GM19043 (cell line): ENCODE results near the gene LRRC9.
A peak's percentile ranks its signal among the peaks of the same experiment; 100 is the strongest.
"Not testable (repeated sequence)": the region's sequence is repeated elsewhere in the genome, so short reads cannot be mapped to it uniquely, and the experiment has no call there.

ENCODE experiments used
- ATAC-seq: cut with Tn5 transposase; IDR thresholded peaks from one replicate; pipeline ENCODE4 v1.9.1; 2021; ENCODE audit warnings: low read depth; ENCODE audit not compliant: unreplicated experiment

The LRRC9 gene

DNA sequence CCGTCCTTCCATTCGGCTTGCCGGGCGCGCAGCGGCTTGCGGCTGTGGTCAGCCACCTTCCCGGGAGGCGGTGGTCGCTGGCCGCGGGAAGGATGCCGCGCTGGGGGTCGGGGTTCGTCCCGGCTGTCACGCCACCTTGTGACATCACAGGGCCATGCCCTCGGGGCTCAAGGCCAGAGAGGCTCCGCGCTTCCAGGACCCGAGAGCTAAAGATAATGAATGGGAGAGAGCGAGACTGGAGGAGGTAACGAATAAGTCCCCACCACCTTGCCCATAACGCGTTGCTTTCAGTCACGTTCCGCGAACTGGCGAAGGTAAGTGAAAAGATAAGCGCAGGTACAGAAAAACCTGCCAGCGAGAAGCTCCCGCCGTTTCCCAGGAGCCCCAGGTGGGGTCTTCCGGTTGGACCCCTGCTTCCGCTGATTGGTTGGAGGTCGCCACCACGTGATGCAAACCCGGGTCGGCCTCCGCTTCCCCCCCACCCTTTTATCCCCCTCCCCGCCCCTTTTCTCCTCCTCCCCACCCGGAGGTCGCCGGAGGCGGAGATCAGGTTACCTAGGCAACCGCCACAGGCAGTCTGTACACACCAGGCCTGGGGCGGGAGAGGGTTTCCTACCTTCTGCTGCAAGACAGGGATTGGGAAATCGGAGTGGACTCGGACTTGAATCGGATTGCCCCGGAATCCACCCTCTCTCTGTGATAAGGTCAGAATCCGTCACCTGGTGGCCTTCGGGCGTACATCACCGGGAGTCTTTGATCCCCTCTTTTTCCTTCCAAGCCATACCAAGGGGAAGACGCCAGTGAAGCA lies at the start of gene LRRC9:
LRRC9 (plus strand) TSS at position 575 of the 808 bp plus-strand sequence.
- ATAC-seq, result peak; percentile 13

DNA sequence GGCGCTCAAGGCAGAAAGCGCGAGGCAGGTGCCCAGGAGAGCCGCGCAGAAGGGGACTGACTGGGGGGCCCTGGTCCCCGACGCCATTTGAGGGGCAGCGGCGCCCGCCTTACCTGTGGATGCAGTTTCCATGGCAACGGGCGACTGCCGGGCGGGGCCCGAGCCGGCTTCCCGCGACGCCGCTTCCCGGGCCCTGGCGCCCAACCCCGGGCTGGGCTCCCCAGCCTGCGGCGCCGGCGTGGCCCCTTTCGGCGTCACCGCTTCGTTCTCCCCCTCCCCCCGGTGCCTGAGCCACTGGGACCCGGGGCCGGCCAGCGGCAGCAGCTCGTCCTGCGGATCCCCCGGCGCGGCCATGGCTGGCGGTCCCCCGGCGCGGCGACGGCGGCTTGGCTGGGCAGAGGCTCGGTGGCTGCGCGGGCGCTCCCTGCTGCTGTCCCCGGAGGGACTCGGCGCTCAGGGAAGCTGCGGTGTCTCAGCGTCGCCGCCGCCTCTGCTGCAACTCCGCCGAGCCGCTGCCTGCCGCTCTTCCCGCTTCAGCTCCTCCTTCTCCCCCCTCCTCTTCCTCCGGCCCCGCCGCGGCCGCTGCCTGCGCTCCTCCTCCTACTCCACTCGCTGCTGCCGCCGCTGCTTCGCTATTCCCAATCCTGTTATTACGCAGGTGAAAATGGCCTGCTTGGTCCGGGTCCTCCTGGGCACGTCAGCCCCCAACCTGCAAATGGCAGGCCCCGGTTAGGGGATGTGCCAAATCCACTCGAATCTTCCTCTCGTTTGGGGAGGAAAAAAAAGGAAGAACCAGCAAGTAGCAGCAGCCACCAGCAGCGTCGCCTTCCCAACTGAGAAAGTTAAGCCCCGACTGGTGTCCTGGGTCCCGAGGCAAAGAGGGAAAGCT lies 49.4 kb upstream of the LRRC9 start, which contains the start of gene RTN1:
RTN1 (minus strand) TSS at position 500 of the 889 bp plus-strand sequence; CDS start at position 354, 146 bp downstream.
- no peak for ATAC-seq

DNA sequence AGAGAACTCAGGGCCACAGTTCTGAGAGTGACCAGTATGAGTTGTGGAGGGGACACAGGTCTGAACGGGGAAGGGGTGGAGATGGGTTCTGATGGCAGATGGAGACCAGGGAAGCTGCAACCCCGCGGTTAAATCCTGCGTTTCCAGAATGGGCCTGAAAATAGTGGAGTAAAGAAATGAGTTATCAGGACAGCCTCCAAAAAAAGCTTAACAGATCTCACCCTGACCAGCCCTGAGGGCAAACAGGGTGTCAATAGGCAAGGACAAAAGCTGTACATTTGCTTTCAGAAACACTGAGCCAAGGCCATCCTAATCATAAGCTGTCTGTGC lies 48.8 kb upstream of the LRRC9 start:
- ATAC-seq, result no peak

DNA sequence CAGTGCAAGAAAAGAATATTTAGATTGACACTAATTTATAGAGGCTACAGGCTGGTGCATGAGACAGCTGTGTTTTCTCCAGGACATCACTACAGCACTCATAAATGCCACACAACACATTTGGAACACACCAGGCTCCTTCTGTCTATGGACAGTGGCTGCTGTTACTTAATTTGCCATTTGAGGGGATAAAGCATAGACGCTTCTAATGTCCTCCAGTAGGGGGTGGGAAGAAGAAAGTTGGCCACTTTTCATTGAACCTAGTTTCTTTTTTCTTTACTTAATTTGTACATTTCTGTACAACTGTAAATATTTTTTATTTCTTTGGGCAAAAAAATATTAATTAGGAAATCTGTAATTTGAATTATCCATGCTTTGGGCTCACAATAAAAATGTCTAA lies 37.0 kb upstream of the LRRC9 start:
- ATAC-seq, result no peak

DNA sequence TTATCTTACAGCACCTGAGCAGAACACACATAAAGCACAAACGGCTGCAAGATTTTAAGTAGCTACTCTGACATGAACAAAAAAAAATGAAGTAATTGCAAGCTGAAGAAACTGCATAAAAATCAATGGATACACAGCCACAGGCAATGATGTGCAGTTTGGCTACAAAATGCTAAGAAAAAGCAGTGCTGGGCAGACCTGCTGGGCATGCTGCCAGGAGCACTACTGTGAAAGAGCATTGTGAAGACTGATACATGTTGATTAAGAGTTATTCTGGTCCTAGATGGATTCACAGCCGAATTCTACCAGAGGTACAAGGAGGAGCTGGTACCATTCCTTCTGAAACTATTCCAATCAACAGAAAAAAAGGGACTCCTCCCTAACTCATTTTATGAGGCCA lies 29.3 kb upstream of the LRRC9 start:
- no peak for ATAC-seq

DNA sequence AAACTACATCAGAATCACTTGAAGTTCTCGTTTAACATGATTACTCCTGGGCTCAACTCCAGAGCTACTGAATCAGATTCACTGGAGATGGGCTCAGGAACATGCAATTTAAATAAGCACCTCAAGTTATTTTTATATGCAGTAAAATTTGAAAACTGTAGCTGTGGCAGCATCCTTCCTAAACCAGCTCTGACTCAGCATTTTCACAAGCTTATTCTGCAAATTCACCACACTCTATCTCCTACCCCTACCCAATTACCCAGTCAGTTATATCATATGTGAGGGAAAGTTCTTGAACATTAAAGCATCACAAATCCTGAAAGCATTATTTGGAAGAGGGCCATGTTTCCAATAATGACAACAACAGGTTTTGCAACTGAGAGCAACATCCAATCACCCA lies 24.2 kb upstream of the LRRC9 start:
- no peak for ATAC-seq

DNA sequence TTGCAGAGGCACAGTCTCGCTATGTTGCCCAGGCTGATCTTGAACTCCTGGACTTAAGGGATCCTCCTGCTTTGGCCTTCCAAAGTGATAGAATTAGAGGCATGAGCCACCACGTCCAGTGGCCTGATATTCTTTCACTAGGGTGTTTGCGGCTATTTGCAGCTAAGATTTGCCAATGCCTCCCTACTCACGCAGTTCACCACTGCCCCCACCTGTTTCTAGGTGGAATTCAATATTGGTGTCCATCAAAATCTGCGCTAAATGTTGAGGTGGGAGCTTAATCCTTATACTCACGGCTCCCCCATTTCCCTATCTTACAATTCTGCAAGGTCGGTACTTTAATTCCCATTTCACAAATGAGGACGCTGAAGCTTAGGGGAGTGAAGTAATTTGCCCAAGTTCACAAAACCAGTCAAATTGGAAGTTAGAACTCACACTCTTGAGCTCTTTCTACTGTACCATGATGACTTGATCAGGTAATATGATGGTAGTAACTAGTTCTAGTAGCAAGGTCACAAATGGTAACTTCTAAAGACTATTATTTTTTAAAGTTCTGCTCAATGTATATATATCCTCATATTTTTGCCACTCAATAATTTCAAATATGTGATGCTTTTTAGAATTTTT lies 22.1 kb upstream of the LRRC9 start:
- no peak for ATAC-seq

DNA sequence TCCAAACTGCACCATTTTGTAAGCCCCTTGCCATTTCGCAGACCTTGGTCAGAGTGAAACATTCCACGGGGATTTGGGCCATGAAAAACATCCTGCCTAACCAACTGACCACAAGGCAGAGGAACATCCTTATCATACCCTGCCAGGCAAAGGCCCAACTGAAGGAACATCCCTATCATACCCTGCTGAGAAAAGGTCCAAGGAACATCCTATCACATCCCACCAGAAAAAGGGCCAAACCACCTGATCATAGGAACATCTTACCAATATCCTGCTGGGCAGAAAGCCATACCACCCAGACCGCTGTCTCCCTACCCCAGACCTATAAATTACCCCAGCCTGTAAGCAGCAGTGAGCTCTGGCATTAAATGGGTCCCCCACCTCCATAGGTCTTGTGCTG lies 19.4 kb upstream of the LRRC9 start:
- ATAC-seq, result no peak

DNA sequence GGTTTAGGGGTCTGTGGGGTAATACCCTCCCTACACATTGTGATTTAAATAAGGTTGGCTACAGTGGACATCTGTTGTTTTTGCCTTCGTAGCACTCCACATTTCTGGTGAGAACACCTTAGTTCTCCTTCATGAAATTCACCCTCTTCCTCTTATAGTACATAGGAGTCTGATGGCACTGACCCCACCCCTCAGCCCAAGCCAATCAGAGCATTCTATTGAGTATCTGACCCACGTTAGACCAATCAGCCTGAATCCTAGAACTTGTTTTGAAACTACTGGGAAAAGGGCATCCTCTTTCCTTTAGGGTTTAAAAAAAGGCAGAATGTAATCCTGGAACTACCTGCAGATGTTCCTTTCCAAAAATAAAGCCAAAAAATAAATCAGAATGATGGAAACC lies 15.8 kb upstream of the LRRC9 start:
- no peak for ATAC-seq

DNA sequence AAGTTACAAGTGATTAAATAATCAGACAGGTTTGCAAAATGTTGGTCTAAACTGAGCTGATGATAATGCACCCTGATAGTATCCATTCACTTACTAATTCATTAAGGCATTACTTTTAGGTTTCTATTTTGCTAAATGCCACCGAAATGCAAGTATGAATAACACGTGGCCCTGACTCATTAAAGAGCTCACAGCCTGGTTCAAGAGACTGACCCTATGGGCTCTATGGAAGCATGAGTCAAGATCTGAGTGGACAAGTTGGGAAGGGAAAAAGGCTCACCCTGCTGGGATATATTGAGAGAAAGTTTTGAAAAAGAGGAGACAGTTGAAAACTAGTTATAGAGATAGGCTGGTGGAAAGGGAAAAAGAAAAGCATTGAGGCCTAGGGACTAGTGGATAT lies 14.8 kb upstream of the LRRC9 start:
- ATAC-seq, result no peak

DNA sequence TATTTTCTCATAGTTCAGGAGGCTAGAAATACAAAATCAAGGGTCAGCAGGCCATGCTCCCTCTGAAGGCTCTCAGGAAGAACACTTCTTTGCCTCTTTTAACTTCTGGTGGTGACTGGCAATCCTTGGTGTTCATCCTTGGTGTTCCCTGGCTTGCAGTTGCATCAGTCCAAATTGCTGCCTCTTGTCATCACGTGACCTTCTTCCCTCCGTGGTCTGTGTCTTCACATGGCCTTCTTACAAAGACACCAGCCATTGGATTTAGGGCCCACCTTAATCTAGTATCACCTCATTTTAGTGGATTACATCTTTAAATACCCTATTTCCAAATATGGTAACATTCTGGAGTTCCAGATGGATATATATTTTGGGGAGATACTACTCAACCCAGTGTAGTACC lies 7.5 kb upstream of the LRRC9 start:
- no peak for ATAC-seq

DNA sequence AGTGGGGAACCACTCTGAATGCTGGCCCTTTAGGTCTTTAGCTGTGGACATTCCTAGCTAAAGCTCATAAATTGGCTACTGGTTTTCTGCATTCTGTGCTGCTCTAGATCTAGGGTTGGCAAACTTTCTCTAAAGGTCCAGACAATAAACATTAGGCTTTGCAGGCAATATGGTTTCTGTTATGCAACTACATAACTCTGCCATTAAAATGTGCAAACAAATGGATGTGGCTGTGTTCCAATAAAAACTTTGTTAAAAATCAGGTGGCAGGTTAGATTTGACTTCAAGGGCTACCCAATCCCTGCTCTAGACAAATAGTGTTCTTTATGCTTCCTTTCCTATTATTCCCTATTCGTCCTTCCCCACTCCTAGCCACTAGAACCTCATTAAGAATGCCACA lies 6.8 kb upstream of the LRRC9 start:
- no peak for ATAC-seq

DNA sequence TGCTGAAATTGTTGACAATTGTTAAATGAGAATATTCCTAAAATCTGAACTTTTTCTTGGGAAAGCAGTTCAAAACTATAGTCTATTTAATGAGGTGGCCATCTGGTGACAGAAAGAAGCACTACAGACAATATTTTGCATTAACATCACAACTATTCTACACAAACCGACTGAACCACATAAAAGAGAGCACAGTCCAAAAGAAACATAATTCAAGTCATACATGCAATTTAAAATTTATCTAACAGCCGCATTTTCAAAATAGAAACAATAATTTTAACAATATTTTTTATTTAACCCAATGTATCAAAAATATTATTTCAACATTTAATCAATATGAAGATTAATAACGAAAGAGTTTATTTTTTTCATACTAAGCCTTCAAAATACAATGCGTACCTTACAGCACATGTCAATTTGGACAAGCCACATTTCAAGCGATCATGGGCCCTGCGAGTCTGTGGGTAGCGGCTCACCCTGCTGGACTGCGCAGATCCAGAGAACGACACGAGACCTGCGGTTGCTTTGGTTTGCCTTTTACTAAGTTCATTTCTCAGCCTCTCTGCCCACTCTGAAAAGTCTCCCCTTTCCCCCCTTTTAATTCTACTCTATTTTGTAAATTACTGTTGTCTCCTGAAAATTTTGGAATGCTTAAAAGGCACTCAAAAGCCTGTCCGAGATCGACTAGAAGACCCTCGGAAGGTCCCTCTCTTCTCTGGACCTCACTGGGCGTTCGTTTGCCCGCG lies 947 bp upstream of the LRRC9 start:
- peak; percentile 49 for ATAC-seq

DNA sequence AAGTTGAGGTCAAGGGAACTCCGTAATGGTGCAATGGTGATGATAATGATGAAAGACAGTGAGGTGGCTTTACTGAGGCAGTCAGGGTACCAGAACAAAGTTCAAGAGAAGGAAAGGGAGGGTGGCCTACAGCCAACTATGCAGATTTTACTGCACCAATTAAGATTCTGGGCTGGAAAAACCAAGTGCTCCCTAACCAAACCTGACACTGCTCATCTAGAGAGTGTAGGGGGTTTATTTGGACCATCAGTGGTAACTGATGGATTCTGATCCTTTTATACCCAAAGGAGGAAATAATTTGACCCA lies 387 bp downstream of the LRRC9 start:
- ATAC-seq, result no peak

DNA sequence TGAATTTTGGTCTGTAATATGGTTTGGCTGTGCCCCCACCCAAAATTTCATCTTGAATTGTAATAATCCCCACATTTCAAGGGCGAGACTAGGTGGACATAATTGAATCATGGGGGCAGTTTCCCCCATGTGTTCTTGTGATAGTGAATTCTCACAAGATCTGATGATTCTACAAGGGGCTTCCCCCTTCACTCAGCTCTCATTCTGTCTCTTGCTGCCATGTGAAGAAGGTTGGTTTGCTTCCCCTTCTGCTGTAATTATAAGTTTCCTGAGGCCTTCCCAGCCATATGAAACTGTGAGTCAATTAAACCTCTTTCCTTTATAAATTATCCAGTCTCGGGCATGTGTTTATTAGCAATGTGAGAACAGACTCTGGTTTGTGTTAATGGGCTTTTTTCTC lies 5.9 kb downstream of the LRRC9 start:
- ATAC-seq, result no peak

DNA sequence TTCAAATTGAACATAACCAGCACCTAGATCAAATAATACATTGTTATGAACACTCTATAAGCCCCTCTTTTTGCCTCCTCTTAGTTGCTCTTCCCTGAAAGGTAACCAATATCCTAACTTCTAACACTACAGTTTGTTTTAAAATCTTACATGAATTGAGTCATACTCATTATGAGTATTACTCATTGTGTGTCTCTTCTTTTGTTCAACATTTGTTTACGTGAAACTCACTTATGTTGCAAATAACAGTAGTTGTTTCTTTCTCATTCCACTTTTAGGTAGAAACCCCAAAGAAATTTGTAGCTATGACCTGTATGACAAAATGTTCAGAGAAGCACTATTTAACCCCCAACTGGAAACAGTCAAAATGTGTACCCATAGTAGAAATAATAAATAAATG lies 6.6 kb downstream of the LRRC9 start:
- ATAC-seq, result no peak

DNA sequence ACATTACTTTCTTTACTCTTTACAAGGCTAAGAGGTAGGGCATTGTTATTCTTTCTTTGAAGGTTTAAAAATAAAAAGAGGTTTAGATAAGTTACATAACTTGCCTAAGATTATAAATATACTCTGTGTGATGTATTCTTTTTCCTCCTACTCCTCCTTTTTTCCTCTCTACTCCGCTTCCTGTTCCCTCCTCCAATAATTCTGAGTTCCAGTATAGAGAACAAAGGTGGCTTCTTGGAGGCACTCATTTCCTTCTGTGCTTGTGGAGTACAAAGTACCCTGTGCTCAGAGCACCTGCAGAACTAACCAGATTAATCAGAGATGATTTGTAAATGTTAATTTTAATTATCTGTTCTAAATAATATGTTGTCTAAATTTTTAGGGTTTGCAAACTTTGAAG lies 11.3 kb downstream of the LRRC9 start:
- ATAC-seq, result no peak

DNA sequence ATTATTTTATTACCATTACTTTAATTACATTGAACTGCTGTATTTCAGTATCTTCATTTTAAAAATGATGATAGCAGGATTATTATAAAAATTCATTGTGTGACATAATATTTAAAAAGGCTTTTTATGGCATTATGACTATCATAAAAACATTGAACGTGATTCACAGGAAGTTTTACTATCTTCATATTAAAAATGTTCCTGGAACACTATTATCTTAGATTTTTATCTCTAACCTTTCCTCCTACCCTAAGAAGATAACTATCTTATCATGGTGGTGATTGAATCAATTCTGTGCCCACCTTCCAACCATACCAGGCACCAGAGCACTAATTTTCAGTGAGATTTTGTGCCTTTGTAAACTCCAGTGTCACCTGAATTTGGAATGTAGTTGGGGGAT lies 16.2 kb downstream of the LRRC9 start:
- no peak for ATAC-seq

DNA sequence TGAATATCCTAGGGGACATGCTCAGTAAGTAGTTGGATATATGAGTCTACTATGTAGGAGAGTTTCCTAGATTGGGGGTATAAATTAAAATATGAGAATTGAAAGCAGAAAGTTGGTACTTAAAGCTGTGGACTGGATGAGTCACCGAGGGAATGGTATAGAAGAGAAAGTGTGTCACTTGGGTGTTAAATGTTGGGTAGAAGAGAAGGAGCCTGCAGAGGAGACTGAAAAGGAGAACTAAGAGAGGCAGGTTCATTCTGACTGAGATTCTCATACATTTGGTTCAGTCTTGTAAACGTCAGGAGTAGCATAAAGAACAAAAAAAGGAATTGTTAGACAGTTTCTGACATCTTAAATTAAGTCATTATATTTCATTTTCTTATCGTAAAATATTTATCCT lies 19.9 kb downstream of the LRRC9 start:
- peak; percentile 58 for ATAC-seq

DNA sequence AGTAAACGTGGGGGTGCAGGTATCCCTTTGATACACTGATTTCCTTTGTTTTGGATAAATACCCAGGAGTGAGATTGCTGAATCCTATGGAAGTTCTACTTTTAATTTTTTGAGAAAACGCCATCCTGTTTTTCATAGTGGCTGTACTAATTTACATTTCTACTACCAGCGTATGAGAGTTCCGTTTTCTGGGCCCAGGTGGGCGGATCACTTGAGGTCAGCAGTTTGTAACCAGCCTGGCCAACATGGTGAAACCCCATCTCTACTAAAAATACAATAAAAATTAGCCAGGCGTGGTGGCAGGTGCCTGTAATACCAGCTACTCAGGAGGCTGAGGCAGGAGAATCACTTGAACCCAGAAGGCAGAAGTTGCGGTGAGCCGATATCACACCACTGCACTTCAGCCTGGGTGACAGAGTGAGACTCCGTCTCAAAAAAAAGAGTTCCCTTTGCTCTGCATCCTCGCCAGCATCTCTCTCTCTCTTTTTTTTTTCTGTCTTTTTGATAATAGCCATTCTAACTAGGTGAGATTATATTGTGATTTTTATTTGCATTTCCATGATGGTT lies 22.4 kb downstream of the LRRC9 start:
- not testable (repeated sequence) for ATAC-seq

DNA sequence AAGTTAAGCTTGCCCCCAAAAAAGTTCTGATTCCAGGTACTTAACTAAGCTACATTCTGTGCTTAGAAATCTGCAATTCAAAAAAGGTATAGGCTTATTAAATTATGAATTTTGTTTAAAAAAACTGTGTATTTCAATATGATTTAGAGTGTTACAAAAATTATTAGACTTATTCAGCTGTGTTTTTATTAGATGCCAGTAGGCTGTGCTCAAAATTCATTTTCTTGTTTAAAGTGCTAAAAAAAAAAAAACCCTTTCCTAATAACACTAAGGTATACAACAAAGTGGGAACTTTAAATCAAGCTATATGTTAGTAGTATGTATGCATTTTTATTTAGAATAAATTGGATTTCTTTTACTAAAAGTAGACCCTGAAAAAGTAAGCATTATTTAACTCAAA lies 25.0 kb downstream of the LRRC9 start:
- no peak for ATAC-seq
